Sigmoid colon (tissue), 3 donors: ENCODE results near the gene COG4.

Experiments used
- CTCF ChIP-seq, 4 experiments: fragments of 450-650 bp in 3 of 4; fragments of 200-600 bp in 1 of 4; IDR thresholded peaks; one replicate each; pipeline ENCODE4 v1.5.1; 2016 to 2019; ENCODE audit warnings: antibody characterized with exemption in 4 of 4, mild to moderate bottlenecking in 3 of 4, moderate library complexity in 2 of 4
- POLR2A ChIP-seq, 2 donors: fragments of 450-650 bp; IDR thresholded peaks; one replicate each; pipeline ENCODE4 v1.6.1; 2016; ENCODE audit warnings: antibody characterized with exemption in 2 of 2, mild to moderate bottlenecking in 2 of 2, moderate library complexity in 2 of 2

- TF ChIP-seq POLR2A (IDR thresholded peaks at IDR 0.05) (no peak), CTCF (IDR thresholded peaks at IDR 0.05) (no peak)
Observed at GRCh38 chr16:70478169-70478568, 45.2 kb downstream of the COG4 start.
